B cell (primary cell): Measurements from ENCODE around the gene OR6J1.

Experiments
- CTCF ChIP-seq: fragments of 200-600 bp; IDR thresholded peaks from one replicate; pipeline ENCODE4 v1.8.0; 2022; ENCODE audit warnings: antibody characterized with exemption, mild to moderate bottlenecking
- EZH2 ChIP-seq: IDR thresholded peaks from 2 replicates; pipeline ENCODE4 v1.6.1; 2012; ENCODE audit warnings: borderline replicate concordance, low read depth, mild to moderate bottlenecking, moderate library complexity, low read length; ENCODE audit not compliant: insufficient read depth, poor library complexity, severe bottlenecking

- TF ChIP-seq CTCF = peak; percentile 6
- no peak for TF ChIP-seq EZH2
These were observed 45.9 kb downstream of the OR6J1 start, which contains the start of gene ABHD4 for GRCh38 chr14:22598099-22598895.
